Upper lobe of right lung (tissue), 1 donor: ENCODE results near the gene BPIFB3. TPM values are rescaled to one million over a fixed set of nuclear protein-coding genes. Genes with fewer than 3 reads are reported as not detected.

Experiments used
- ATAC-seq: fragments of 200-7000 bp; cut with Tn5 transposase; one replicate; pipeline ENCODE4 v1.9.1; 2020; ENCODE audit warnings: mild to moderate bottlenecking, moderate library complexity
- DNase-seq: peaks from one replicate; pipeline ENCODE4 v3.0.0-alpha.2; 2020
- H3K27ac ChIP-seq: fragments of 200-600 bp; one replicate; pipeline ENCODE4 v1.8.0; 2022
- H3K27me3 ChIP-seq: fragments of 200-600 bp; one replicate; pipeline ENCODE4 v1.8.0; 2022; ENCODE audit warnings: mild to moderate bottlenecking
- H3K36me3 ChIP-seq: fragments of 200-600 bp; one replicate; pipeline ENCODE4 v1.8.0; 2022
- H3K4me1 ChIP-seq: fragments of 200-600 bp; one replicate; pipeline ENCODE4 v1.8.0; 2022
- H3K4me3 ChIP-seq: fragments of 200-600 bp; one replicate; pipeline ENCODE4 v1.8.0; 2022; ENCODE audit warnings: mild to moderate bottlenecking
- H3K9me3 ChIP-seq: fragments of 200-600 bp; one replicate; pipeline ENCODE4 v1.8.0; 2022
- CTCF ChIP-seq: fragments of 200-600 bp; IDR thresholded peaks from one replicate; pipeline ENCODE4 v1.8.0; 2022; ENCODE audit warnings: antibody characterized with exemption
- intact Hi-C: fragments of 100-400 bp; cut with DNase I; formaldehyde crosslinking; loops from one replicate; pipeline ENCODE4 v1.11.0; 2022
- total RNA-seq: library from RNA; stranded (reverse); fragmentation: NEBNext Ultra II Directional; extraction: Animal tissue kit (Norgen Biotek cat#: 25700); gene quantifications from one replicate; pipeline ENCODE4 v1.2.1, GENCODE V29; 2021
- donor health status: DM: no; HTN: yes; CAD: no; lungs with severe emphysema.

The BPIFB3 gene
- total RNA-seq, 1 donor from 2014 or later: not detected

- ATAC-seq (no peak), DNase-seq (no peak)
- H3K4me1 ChIP-seq: no peaks in the 10 kb centered on the region
- H3K36me3 ChIP-seq: no peaks in the 10 kb centered on the region
- H3K27ac ChIP-seq: no peak overlapping the region
- TF ChIP-seq CTCF: no peak
- H3K27me3 ChIP-seq: no peaks in the 10 kb centered on the region
- no peaks in the 10 kb centered on the region for H3K9me3 ChIP-seq
- intact Hi-C loops: no loop called here
- no peak overlapping the region for H3K4me3 ChIP-seq
Observed at GRCh38 chr20:33024243-33024560, 29.5 kb upstream of the BPIFB3 start.

- Histone ChIP-seq H3K27me3 (no peaks in the 10 kb centered on the region), H3K9me3 (no peaks in the 10 kb centered on the region), H3K4me1 (no peaks in the 10 kb centered on the region), H3K4me3 (no peak overlapping the region), H3K27ac (no peak overlapping the region), H3K36me3 (no peaks in the 10 kb centered on the region)
- DNase-seq (no peak), ATAC-seq (no peak)
- no peak for TF ChIP-seq CTCF
- intact Hi-C loops: no loop called here
Observed at GRCh38 chr20:33024609-33025317, 28.9 kb upstream of the BPIFB3 start.

DNA sequence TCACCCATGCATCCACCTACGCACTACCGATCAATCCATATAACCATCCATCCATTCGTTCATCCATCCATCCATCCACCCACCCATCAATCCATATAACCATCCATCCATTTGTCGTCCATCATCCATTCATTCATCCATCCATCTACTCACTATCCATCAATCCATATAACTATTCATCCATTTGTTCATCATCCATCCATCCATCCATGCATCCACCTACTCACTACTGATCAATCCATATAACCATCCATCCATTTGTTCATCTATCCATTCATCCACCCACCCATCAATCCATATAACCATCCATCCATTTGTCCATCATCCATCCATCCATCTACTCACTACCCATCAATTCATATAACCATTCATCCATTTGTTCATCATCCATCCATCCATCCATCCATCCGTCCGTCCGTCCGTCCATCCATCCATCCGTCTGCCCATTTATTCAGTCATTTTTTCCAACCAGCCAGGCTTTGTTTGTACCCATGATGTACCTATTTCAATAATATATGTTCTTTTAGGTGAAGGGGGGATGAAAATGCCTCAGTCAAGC lies 28.3 kb upstream of the BPIFB3 start:
- intact Hi-C loops: no loop called here
- DNase-seq: no peak

GRCh38 chr20:33026072-33026778 lies 27.5 kb upstream of the BPIFB3 start:
- H3K4me1 ChIP-seq: no peaks in the 10 kb centered on the region
- ATAC-seq (no peak), DNase-seq (no peak)
- intact Hi-C loops: no loop called here
- H3K27me3 ChIP-seq: no peaks in the 10 kb centered on the region
- TF ChIP-seq CTCF: no peak
- no peaks in the 10 kb centered on the region for H3K9me3 ChIP-seq
- H3K4me3 ChIP-seq: no peak overlapping the region
- no peaks in the 10 kb centered on the region for H3K36me3 ChIP-seq
- H3K27ac ChIP-seq: no peak overlapping the region

More for the DNA sequence above, 28.3 kb upstream of the BPIFB3 start:
- Histone ChIP-seq H3K9me3 (no peaks in the 10 kb centered on the region), H3K27ac (no peak overlapping the region), H3K4me1 (no peaks in the 10 kb centered on the region), H3K4me3 (no peak overlapping the region), H3K36me3 (no peaks in the 10 kb centered on the region), H3K27me3 (no peaks in the 10 kb centered on the region)
- no peak for TF ChIP-seq CTCF
- no peak for ATAC-seq

- TF ChIP-seq CTCF: no peak
- intact Hi-C loops: no loop called here
- no peak for ATAC-seq
- Histone ChIP-seq H3K4me1 (no peaks in the 10 kb centered on the region), H3K27me3 (no peaks in the 10 kb centered on the region), H3K27ac (no peak overlapping the region), H3K4me3 (no peak overlapping the region), H3K36me3 (no peaks in the 10 kb centered on the region), H3K9me3 (no peaks in the 10 kb centered on the region)
- no peak for DNase-seq
Observed at GRCh38 chr20:33026779-33027759, 26.6 kb upstream of the BPIFB3 start.
